GM10266 (cell line): ENCODE measurements around the gene CAMK1.
A peak's percentile ranks its signal among the peaks of the same experiment; 100 is the strongest.

Experiments used
- DNase-seq: peaks from one replicate; pipeline ENCODE4 v3.0.0; 2012; ENCODE audit errors: extremely low spot score
- TF ChIP-seq, protein P1 (sequence below): IDR thresholded peaks from 2 replicates; pipeline ENCODE4 v1.5.1; 2012; ENCODE audit warnings: mild to moderate bottlenecking, low read depth; ENCODE audit not compliant: control insufficient read depth, insufficient read depth; ENCODE audit errors: missing control alignments

CAMK1 gene

DNA sequence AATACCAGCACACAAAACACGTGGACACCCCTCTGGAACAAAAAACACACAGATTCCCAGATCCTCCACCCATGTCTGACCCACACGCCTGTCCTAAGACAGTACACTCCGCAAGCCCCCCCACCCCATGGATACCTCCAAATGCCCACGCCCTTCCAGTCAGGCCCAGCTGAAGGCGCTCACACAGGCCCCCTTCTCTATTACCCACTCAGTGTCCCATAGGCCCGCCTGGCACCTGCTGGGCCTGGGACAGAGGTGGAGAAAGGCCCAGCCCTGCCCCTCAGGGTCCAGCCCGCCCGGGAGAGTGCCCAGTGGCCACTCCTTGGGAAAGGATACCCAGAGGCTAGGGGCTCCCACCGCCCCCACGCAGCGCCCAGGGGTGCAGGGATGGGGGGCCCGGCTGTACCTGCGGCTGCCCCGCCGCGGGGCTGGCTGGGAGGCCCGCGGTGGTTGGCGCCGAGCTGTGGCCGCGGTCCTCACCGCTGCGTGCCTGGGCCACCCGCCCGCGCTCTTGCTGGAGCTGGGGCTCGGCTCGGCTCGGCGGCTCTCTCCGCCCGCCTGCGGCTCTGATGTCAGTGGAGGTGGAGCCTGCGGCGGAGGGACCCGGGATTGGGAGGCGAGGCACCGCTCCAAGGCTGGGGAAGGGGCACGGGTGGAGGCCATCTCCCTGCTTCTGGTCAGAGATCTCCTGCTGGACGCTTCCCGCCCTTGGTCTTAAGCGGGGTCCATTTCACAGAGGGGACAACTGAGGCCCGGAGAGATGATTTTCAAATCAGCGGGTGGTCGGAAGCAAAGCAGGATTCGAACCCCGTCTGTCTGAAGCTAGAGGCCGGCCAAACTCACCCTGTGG, at the start of gene CAMK1:
Gene CAMK1 (minus strand): TSS at position 522 of the 850 bp plus-strand sequence. CDS start 2,198 bp downstream, outside the sequence.
- TF ChIP-seq, protein P1, sequence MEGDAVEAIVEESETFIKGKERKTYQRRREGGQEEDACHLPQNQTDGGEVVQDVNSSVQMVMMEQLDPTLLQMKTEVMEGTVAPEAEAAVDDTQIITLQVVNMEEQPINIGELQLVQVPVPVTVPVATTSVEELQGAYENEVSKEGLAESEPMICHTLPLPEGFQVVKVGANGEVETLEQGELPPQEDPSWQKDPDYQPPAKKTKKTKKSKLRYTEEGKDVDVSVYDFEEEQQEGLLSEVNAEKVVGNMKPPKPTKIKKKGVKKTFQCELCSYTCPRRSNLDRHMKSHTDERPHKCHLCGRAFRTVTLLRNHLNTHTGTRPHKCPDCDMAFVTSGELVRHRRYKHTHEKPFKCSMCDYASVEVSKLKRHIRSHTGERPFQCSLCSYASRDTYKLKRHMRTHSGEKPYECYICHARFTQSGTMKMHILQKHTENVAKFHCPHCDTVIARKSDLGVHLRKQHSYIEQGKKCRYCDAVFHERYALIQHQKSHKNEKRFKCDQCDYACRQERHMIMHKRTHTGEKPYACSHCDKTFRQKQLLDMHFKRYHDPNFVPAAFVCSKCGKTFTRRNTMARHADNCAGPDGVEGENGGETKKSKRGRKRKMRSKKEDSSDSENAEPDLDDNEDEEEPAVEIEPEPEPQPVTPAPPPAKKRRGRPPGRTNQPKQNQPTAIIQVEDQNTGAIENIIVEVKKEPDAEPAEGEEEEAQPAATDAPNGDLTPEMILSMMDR = peak; percentile 5
- peak; percentile 78 for DNase-seq

DNA sequence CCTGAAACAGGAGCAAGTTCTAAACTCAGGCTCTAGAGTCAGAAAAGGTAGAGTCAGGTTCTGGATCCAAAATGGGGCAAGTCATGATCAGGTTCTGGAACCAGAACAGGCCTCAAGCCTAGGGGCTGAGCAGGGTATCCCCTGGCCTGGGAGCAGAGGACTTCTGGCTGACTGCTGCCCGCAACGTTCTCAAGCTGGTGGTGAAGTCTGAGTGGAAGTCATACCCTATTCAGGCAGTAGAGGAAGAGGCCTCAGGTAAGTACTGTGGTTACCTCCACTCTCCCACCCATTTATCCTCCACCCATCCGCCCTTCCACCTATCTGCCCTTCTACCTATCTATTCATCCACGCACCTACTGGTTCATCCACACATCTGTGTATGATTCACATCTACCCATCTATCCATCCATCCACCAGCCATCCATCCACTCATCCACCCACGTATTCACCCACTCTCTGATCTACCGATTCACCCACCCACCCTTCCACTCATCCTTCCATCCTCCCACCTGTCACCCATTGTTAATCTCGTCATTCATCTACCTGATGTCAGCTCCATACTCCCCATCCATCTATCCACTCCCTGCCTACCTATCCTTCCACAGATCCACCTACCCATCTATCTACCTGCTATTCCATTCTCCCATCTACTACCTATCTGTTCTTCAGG, 49.1 kb upstream of the CAMK1 start:
- TF ChIP-seq, protein P1 = no peak
- no peak for DNase-seq

DNA sequence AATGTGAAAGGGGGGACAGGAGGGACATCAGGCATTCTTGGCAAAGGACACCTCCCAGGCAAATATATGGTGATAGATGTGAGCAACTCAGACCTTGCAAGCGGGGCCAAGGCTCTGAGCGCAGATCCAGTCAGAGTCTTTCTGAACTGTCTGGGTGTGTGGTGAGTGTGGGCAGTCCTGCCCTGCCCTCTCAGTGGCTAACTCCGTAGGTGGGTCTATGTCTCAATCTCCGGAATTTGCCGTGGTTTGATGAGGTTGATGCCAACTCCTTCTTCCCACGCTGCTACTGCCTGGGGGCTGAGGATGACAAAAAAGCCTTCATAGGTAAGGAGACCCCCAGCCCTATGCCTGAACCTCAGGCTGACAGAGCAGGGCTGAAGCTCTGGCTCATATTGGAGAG, 47.7 kb upstream of the CAMK1 start:
- TF ChIP-seq, protein P1 = no peak
- no peak for DNase-seq

DNA sequence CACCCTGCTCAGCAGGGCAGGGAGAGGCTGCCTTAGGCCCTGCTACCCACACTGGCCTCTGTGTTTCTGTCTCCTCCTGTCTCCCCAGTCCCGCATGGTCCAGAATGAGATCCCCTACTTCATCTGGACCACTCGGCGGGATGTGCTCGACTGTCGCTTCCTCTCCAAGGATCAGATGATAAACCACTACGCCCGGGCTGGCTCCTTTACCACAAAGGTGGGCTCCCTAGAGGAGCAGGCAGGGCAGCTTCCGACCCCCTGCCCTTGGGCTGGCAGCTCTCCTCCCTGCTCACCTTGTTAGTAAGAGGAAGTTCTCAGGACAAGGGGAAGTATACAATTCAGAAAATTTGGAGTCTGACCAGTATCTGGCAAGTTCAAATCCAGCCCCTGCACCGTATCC, 46.2 kb upstream of the CAMK1 start:
- TF ChIP-seq, protein P1 = no peak
- DNase-seq = no peak

DNA sequence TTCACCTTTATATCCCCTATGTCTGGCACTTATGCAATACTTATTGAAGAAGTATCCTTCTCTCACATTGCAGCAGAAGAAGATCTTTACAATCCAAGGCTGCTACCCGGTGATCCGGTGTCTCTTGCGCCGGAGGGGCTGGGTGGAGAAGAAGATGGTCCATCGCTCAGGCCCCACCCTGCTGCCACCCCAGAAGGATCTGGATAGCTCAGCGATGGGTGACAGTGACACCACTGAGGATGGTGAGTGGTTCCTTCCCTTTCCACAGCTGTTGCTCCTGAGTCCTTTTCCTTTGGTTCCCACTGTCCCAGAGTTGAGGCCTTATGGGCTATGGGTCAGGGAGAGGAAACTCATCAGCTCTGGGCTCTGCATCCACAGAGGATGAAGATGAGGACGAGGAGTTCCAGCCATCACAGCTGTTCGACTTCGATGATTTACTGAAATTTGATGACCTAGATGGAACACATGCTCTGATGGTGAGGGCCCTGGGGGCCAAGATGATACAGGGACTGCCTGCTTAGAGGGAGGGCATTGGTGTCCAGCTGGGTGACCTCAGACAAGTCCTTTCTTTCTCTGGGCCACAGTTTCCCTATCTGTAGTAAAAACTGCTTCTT, 43.2 kb upstream of the CAMK1 start:
- DNase-seq = no peak
- TF ChIP-seq, protein P1 = no peak

DNA sequence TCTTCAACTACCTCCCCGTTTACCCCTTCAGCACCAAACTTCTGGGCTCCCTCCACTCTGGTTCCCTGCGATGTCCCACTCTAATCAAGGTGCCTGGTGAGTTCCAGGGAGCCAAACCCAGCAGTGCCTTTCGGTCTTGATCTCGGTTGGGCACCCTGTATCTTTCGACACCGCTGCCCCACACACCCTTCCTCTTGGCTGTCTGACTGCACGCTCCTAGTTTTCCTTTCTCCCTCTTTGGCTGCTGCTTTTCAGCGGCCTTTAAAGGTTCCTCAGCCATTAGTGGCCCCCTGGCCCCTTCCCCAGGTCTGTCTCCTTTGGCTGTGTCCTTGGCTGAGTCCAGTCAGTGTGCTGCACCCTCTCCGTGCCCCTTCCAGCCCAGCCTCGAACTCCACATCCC, 41.1 kb upstream of the CAMK1 start:
- DNase-seq = no peak
- TF ChIP-seq, protein P1 = no peak
